MM.1S (cell line): Measurements from ENCODE around the gene ASH1L.

Experiments used
- DNase-seq: peaks from one replicate; pipeline ENCODE4 v3.0.0-alpha.2; 2015
- H2AFZ ChIP-seq: fragments of 300-600 bp; sonication (generic); 2 replicates; pipeline ENCODE4 v1.6.0; 2016; ENCODE audit warnings: antibody characterized with exemption, low read length
- H3F3A ChIP-seq: fragments of 300-600 bp; sonication (generic); 2 replicates; pipeline ENCODE4 v1.6.1; 2016; ENCODE audit warnings: mild to moderate bottlenecking, antibody characterized with exemption, low read length, moderate library complexity, mixed read lengths; ENCODE audit not compliant: insufficient read depth
- H3K27ac ChIP-seq: fragments of 300-600 bp; sonication (generic); 2 replicates; pipeline ENCODE4 v1.5.1; 2016; ENCODE audit warnings: mild to moderate bottlenecking, low read length
- H3K27me3 ChIP-seq: fragments of 300-600 bp; sonication (generic); replicated peaks from 2 replicates; pipeline ENCODE4 v1.6.0; 2016; ENCODE audit warnings: low read length; ENCODE audit not compliant: insufficient read depth
- H3K36me3 ChIP-seq: fragments of 300-600 bp; sonication (generic); replicated peaks from 2 replicates; pipeline ENCODE4 v1.6.1; 2016; ENCODE audit warnings: mild to moderate bottlenecking, low read length, mixed read lengths; ENCODE audit not compliant: insufficient read depth
- H3K4me1 ChIP-seq: fragments of 300-600 bp; sonication (generic); 2 replicates; pipeline ENCODE4 v1.6.1; 2016; ENCODE audit warnings: low read length, mixed read lengths
- H3K4me2 ChIP-seq: fragments of 300-600 bp; sonication (generic); 2 replicates; pipeline ENCODE4 v1.6.0; 2016; ENCODE audit warnings: low read depth, low read length
- H3K4me3 ChIP-seq: fragments of 300-600 bp; sonication (generic); 2 replicates; pipeline ENCODE4 v1.5.1; 2016; ENCODE audit warnings: low read length, mixed read lengths
- H3K79me2 ChIP-seq: fragments of 300-600 bp; sonication (generic); 2 replicates; pipeline ENCODE4 v1.6.1; 2016; ENCODE audit warnings: mixed run types, low read length, mixed read lengths
- H3K9ac ChIP-seq: fragments of 300-600 bp; sonication (generic); 2 replicates; pipeline ENCODE4 v1.6.1; 2016; ENCODE audit warnings: low read length, mixed read lengths
- H3K9me2 ChIP-seq: fragments of 300-600 bp; sonication (generic); replicated peaks from 2 replicates; pipeline ENCODE4 v1.6.1; 2016; ENCODE audit warnings: mild to moderate bottlenecking, low read length, mixed read lengths; ENCODE audit not compliant: insufficient read depth
- H3K9me3 ChIP-seq: fragments of 300-600 bp; sonication (generic); replicated peaks from 2 replicates; pipeline ENCODE4 v1.6.1; 2016; ENCODE audit warnings: mild to moderate bottlenecking, low read length, mixed read lengths; ENCODE audit not compliant: insufficient read depth
- H4K20me1 ChIP-seq: fragments of 300-600 bp; sonication (generic); 2 replicates; pipeline ENCODE4 v1.6.1; 2016; ENCODE audit warnings: mild to moderate bottlenecking, low read length, moderate library complexity, mixed read lengths; ENCODE audit not compliant: insufficient read depth
- EZH2 ChIP-seq: fragments of 300-600 bp; sonication (generic); optimal IDR thresholded peaks from 2 replicates; pipeline ENCODE3; 2017; ENCODE audit warnings: low read depth, mild to moderate bottlenecking, antibody characterized with exemption, low read length, mixed read lengths
- EZH2phosphoT487 ChIP-seq: fragments of 300-600 bp; sonication (generic); IDR thresholded peaks from 2 replicates; pipeline ENCODE4 v1.6.1; 2018; ENCODE audit warnings: antibody characterized with exemption, low read length
- TF ChIP-seq, protein P1 (sequence below): fragments of 300-600 bp; sonication (generic); IDR thresholded peaks from 2 replicates; pipeline ENCODE4 v1.5.1; 2016; ENCODE audit warnings: antibody characterized with exemption, low read length, mixed read lengths

The ASH1L gene

GRCh38 chr1:155286544-155286943 lies 276.1 kb downstream of the ASH1L start:
- Histone ChIP-seq H3K27me3 (no peaks in the 10 kb centered on the region), H3K4me2 (no peak overlapping the region), H3K4me1 (no peaks in the 10 kb centered on the region), H3K4me3 (no peak overlapping the region), H4K20me1 (no peaks in the 10 kb centered on the region), H3K36me3 (no peaks in the 10 kb centered on the region), H3K79me2 (no peaks in the 10 kb centered on the region), H3K9me2 (no peaks in the 10 kb centered on the region), H3K9ac (no peak overlapping the region), H3K27ac (no peak overlapping the region), H3K9me3 (no peaks in the 10 kb centered on the region), H2AFZ (no peak overlapping the region), H3F3A (no peaks in the 10 kb centered on the region)
- TF ChIP-seq EZH2 (no peak), EZH2phosphoT487 (no peak)
- TF ChIP-seq, protein P1, sequence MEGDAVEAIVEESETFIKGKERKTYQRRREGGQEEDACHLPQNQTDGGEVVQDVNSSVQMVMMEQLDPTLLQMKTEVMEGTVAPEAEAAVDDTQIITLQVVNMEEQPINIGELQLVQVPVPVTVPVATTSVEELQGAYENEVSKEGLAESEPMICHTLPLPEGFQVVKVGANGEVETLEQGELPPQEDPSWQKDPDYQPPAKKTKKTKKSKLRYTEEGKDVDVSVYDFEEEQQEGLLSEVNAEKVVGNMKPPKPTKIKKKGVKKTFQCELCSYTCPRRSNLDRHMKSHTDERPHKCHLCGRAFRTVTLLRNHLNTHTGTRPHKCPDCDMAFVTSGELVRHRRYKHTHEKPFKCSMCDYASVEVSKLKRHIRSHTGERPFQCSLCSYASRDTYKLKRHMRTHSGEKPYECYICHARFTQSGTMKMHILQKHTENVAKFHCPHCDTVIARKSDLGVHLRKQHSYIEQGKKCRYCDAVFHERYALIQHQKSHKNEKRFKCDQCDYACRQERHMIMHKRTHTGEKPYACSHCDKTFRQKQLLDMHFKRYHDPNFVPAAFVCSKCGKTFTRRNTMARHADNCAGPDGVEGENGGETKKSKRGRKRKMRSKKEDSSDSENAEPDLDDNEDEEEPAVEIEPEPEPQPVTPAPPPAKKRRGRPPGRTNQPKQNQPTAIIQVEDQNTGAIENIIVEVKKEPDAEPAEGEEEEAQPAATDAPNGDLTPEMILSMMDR, result no peak
- DNase-seq, result no peak

GRCh38 chr1:155285631-155286044 lies 277.0 kb downstream of the ASH1L start:
- H2AFZ ChIP-seq, result no peak overlapping the region
- H3K4me3 ChIP-seq, result no peak overlapping the region
- no peaks in the 10 kb centered on the region for H3F3A ChIP-seq
- H3K9me3 ChIP-seq, result no peaks in the 10 kb centered on the region
- no peaks in the 10 kb centered on the region for H3K79me2 ChIP-seq
- H3K4me1 ChIP-seq, result no peaks in the 10 kb centered on the region
- H4K20me1 ChIP-seq, result no peaks in the 10 kb centered on the region
- H3K27me3 ChIP-seq, result no peaks in the 10 kb centered on the region
- no peak overlapping the region for H3K9ac ChIP-seq
- no peak for TF ChIP-seq EZH2phosphoT487
- TF ChIP-seq, protein P1, result no peak
- TF ChIP-seq EZH2, result no peak
- H3K4me2 ChIP-seq, result no peak overlapping the region
- H3K27ac ChIP-seq, result no peak overlapping the region
- no peak for DNase-seq
- no peaks in the 10 kb centered on the region for H3K9me2 ChIP-seq
- H3K36me3 ChIP-seq, result no peaks in the 10 kb centered on the region
